Mesendoderm (in vitro differentiated cells): Measurements from ENCODE around the gene DUOXA1.

Source experiments
- DNase-seq: peaks from one replicate; pipeline ENCODE4 v3.0.0; 2013
- H2AK5ac ChIP-seq: 2 replicates; pipeline ENCODE4 v1.6.1; 2013; ENCODE audit warnings: low read length, inconsistent platforms
- H2BK120ac ChIP-seq: 2 replicates; pipeline ENCODE4 v1.6.1; 2013; ENCODE audit warnings: low read depth, mild to moderate bottlenecking, low read length, moderate library complexity, mixed read lengths
- H2BK15ac ChIP-seq: replicated peaks from 2 replicates; pipeline ENCODE4 v1.6.1; 2013; ENCODE audit warnings: low read depth, mild to moderate bottlenecking, moderate library complexity
- H2BK5ac ChIP-seq: 2 replicates; pipeline ENCODE4 v1.6.1; 2013; ENCODE audit warnings: low read length, inconsistent platforms
- H3K18ac ChIP-seq: 2 replicates; pipeline ENCODE4 v1.6.1; 2013; ENCODE audit warnings: mild to moderate bottlenecking, low read length, mixed read lengths
- H3K23ac ChIP-seq: one replicate; pipeline ENCODE4 v1.6.1; 2013; ENCODE audit warnings: low read length
- H3K27ac ChIP-seq: 2 replicates; pipeline ENCODE4 v1.5.1; 2013; ENCODE audit warnings: low read depth, mild to moderate bottlenecking, inconsistent platforms, low read length, moderate library complexity
- H3K27me3 ChIP-seq: 2 replicates; pipeline ENCODE4 v1.6.1; 2013; ENCODE audit warnings: low read length, control low read depth, mild to moderate bottlenecking, inconsistent platforms; ENCODE audit not compliant: insufficient read depth, poor library complexity
- H3K36me3 ChIP-seq: 2 replicates; pipeline ENCODE4 v1.6.1; 2013; ENCODE audit warnings: low read length, inconsistent platforms; ENCODE audit not compliant: control insufficient read depth, insufficient read depth
- H3K4ac ChIP-seq: one replicate; pipeline ENCODE4 v1.6.1; 2013; ENCODE audit warnings: low read depth, mild to moderate bottlenecking, low read length, moderate library complexity
- H3K4me1 ChIP-seq: 2 replicates; pipeline ENCODE4 v1.6.1; 2013; ENCODE audit warnings: low read depth, low read length, inconsistent platforms; ENCODE audit not compliant: control insufficient read depth
- H3K4me2 ChIP-seq: 2 replicates; pipeline ENCODE4 v1.6.1; 2013; ENCODE audit warnings: low read length
- H3K4me3 ChIP-seq: 2 replicates; pipeline ENCODE4 v1.5.1; 2013; ENCODE audit warnings: mild to moderate bottlenecking, low read length
- H3K56ac ChIP-seq: one replicate; pipeline ENCODE4 v1.6.1; 2013; ENCODE audit warnings: low read length
- H3K79me1 ChIP-seq: 2 replicates; pipeline ENCODE4 v1.6.1; 2013; ENCODE audit warnings: low read length, inconsistent platforms
- H3K79me2 ChIP-seq: 2 replicates; pipeline ENCODE4 v1.6.1; 2013; ENCODE audit warnings: mild to moderate bottlenecking, low read length; ENCODE audit not compliant: control insufficient read depth, insufficient read depth
- H3K9ac ChIP-seq: 2 replicates; pipeline ENCODE4 v1.6.1; 2013; ENCODE audit warnings: low read length, inconsistent platforms
- H4K5ac ChIP-seq: one replicate; pipeline ENCODE4 v1.6.1; 2013; ENCODE audit warnings: low read length
- H4K8ac ChIP-seq: one replicate; pipeline ENCODE4 v1.6.1; 2013; ENCODE audit warnings: low read depth, mild to moderate bottlenecking, control low read depth, low read length, moderate library complexity
- WGBS: extraction: QIAGEN DNeasy Blood & Tissue Kit; methylation state at CpG from one replicate; pipeline ENCODE4 v1.1.7; 2013; ENCODE audit warnings: low lambda C conversion rate, missing lambda C conversion rate; ENCODE audit not compliant: insufficient coverage; ENCODE audit errors: extremely low coverage; 5-methylcytosine and 5-hydroxymethylcytosine counted together

Gene DUOXA1

GRCh38 chr15:45165536-45165935, 35.9 kb upstream of the DUOXA1 start:
- Histone ChIP-seq H3K79me1 (no peaks in the 10 kb centered on the region), H3K56ac (no peak overlapping the region), H4K8ac (no peak overlapping the region), H3K9ac (no peak overlapping the region), H2AK5ac (no peak overlapping the region), H2BK5ac (no peak overlapping the region), H2BK15ac (no peak overlapping the region), H3K4me1 (peaks cover 6% of the 10 kb centered on the region), H3K36me3 (no peaks in the 10 kb centered on the region), H3K18ac (no peak overlapping the region), H3K27ac (no peak overlapping the region), H3K27me3 (no peaks in the 10 kb centered on the region), H3K4me3 (no peak overlapping the region), H2BK120ac (no peak overlapping the region), H3K4ac (no peak overlapping the region), H3K23ac (no peak overlapping the region), H3K4me2 (no peak overlapping the region), H4K5ac (no peak overlapping the region), H3K79me2 (no peaks in the 10 kb centered on the region)
- no CpG with 5 or more reads among the region's 5 CpGs for WGBS
- DNase-seq: no peak

GRCh38 chr15:45164914-45165313, 35.2 kb upstream of the DUOXA1 start:
- Histone ChIP-seq H3K27ac (no peak overlapping the region), H3K79me1 (no peaks in the 10 kb centered on the region), H2BK120ac (no peak overlapping the region), H2BK15ac (no peak overlapping the region), H3K4me1 (peaks cover 5% of the 10 kb centered on the region), H2BK5ac (no peak overlapping the region), H3K4ac (no peak overlapping the region), H3K4me2 (no peak overlapping the region), H3K18ac (no peak overlapping the region), H3K36me3 (no peaks in the 10 kb centered on the region), H2AK5ac (no peak overlapping the region), H3K4me3 (no peak overlapping the region), H3K27me3 (no peaks in the 10 kb centered on the region), H3K9ac (no peak overlapping the region), H3K79me2 (no peaks in the 10 kb centered on the region), H3K56ac (no peak overlapping the region), H4K8ac (no peak overlapping the region), H4K5ac (no peak overlapping the region), H3K23ac (no peak overlapping the region)
- no CpG with 5 or more reads among the region's 1 CpG for WGBS
- DNase-seq: no peak

GRCh38 chr15:45163508-45163856, 33.8 kb upstream of the DUOXA1 start:
- no peak for DNase-seq
- Histone ChIP-seq H3K18ac (no peak overlapping the region), H3K4me3 (no peak overlapping the region), H4K8ac (no peak overlapping the region), H3K4ac (no peak overlapping the region), H3K27ac (no peak overlapping the region), H2BK5ac (no peak overlapping the region), H3K79me1 (no peaks in the 10 kb centered on the region), H4K5ac (no peak overlapping the region), H3K79me2 (no peaks in the 10 kb centered on the region), H3K36me3 (no peaks in the 10 kb centered on the region), H3K27me3 (no peaks in the 10 kb centered on the region), H3K4me2 (no peak overlapping the region), H3K4me1 (peaks cover 1% of the 10 kb centered on the region), H3K9ac (no peak overlapping the region), H2AK5ac (no peak overlapping the region), H2BK15ac (no peak overlapping the region), H3K23ac (no peak overlapping the region), H3K56ac (no peak overlapping the region), H2BK120ac (no peak overlapping the region)
- no CpG with 5 or more reads among the region's 9 CpGs for WGBS

- no peak overlapping the region for H2AK5ac ChIP-seq
- no peaks in the 10 kb centered on the region for H3K36me3 ChIP-seq
- no peak overlapping the region for H3K4me2 ChIP-seq
- H3K4me1 ChIP-seq: peaks cover 1% of the 10 kb centered on the region
- DNase-seq: peak; percentile 94
- no peak overlapping the region for H4K5ac ChIP-seq
- no CpG with 5 or more reads among the region's 7 CpGs for WGBS
- H3K18ac ChIP-seq: no peak overlapping the region
- no peak overlapping the region for H4K8ac ChIP-seq
- no peak overlapping the region for H3K23ac ChIP-seq
- H3K79me1 ChIP-seq: no peaks in the 10 kb centered on the region
- H2BK15ac ChIP-seq: no peak overlapping the region
- H2BK5ac ChIP-seq: no peak overlapping the region
- H2BK120ac ChIP-seq: no peak overlapping the region
- no peaks in the 10 kb centered on the region for H3K79me2 ChIP-seq
- H3K27me3 ChIP-seq: no peaks in the 10 kb centered on the region
- H3K27ac ChIP-seq: no peak overlapping the region
- no peak overlapping the region for H3K4ac ChIP-seq
- H3K56ac ChIP-seq: peak overlapping the region; percentile 25
- H3K4me3 ChIP-seq: no peak overlapping the region
- no peak overlapping the region for H3K9ac ChIP-seq
Measured at GRCh38 chr15:45162771-45163507, 33.3 kb upstream of the DUOXA1 start.

- no peak overlapping the region for H3K4me3 ChIP-seq
- H3K9ac ChIP-seq: no peak overlapping the region
- H3K27ac ChIP-seq: no peak overlapping the region
- H4K8ac ChIP-seq: no peak overlapping the region
- H3K79me1 ChIP-seq: no peaks in the 10 kb centered on the region
- no peak overlapping the region for H2BK120ac ChIP-seq
- no peak overlapping the region for H3K18ac ChIP-seq
- H3K27me3 ChIP-seq: no peaks in the 10 kb centered on the region
- no peaks in the 10 kb centered on the region for H3K36me3 ChIP-seq
- DNase-seq: no peak
- no peak overlapping the region for H3K56ac ChIP-seq
- H3K79me2 ChIP-seq: no peaks in the 10 kb centered on the region
- no peak overlapping the region for H2BK5ac ChIP-seq
- H2AK5ac ChIP-seq: no peak overlapping the region
- no peak overlapping the region for H2BK15ac ChIP-seq
- no CpG with 5 or more reads among the region's 14 CpGs for WGBS
- no peak overlapping the region for H3K4me2 ChIP-seq
- no peak overlapping the region for H3K23ac ChIP-seq
- no peak overlapping the region for H4K5ac ChIP-seq
- H3K4ac ChIP-seq: no peak overlapping the region
- H3K4me1 ChIP-seq: no peaks in the 10 kb centered on the region
Measured at GRCh38 chr15:45161666-45162065, 32.0 kb upstream of the DUOXA1 start.

- H3K27me3 ChIP-seq: no peaks in the 10 kb centered on the region
- no peak overlapping the region for H3K18ac ChIP-seq
- no peak overlapping the region for H3K56ac ChIP-seq
- H3K79me2 ChIP-seq: no peaks in the 10 kb centered on the region
- no peak overlapping the region for H3K23ac ChIP-seq
- no peak overlapping the region for H3K4me3 ChIP-seq
- no peak overlapping the region for H3K9ac ChIP-seq
- no peak overlapping the region for H2BK15ac ChIP-seq
- DNase-seq: peak; percentile 66
- H3K4ac ChIP-seq: no peak overlapping the region
- no peak overlapping the region for H4K5ac ChIP-seq
- H3K36me3 ChIP-seq: no peaks in the 10 kb centered on the region
- no CpG with 5 or more reads among the region's 1 CpG for WGBS
- no peak overlapping the region for H2AK5ac ChIP-seq
- no peak overlapping the region for H2BK120ac ChIP-seq
- no peak overlapping the region for H2BK5ac ChIP-seq
- no peaks in the 10 kb centered on the region for H3K4me1 ChIP-seq
- no peak overlapping the region for H3K27ac ChIP-seq
- no peaks in the 10 kb centered on the region for H3K79me1 ChIP-seq
- no peak overlapping the region for H3K4me2 ChIP-seq
- H4K8ac ChIP-seq: no peak overlapping the region
Measured at GRCh38 chr15:45157974-45158373, 28.3 kb upstream of the DUOXA1 start.
